GM18507 (cell line): ENCODE data around the gene SIRT4.
A peak's percentile ranks its signal among the peaks of the same experiment; 100 is the strongest.
"Not testable (repeated sequence)": the region's sequence is repeated elsewhere in the genome, so short reads cannot be mapped to it uniquely, and the experiment has no call there.

Experiments used
- DNase-seq: peaks from one replicate; pipeline ENCODE4 v3.0.0; 2011; ENCODE audit warnings: low read depth; ENCODE audit not compliant: insufficient read length; ENCODE audit errors: extremely low spot score
- FAIRE-seq: peaks from 2 replicates; lab custom pipeline; 2011; peaks lifted over from hg19 to GRCh38; lab: Jason Lieb, UNC

SIRT4 gene

DNA sequence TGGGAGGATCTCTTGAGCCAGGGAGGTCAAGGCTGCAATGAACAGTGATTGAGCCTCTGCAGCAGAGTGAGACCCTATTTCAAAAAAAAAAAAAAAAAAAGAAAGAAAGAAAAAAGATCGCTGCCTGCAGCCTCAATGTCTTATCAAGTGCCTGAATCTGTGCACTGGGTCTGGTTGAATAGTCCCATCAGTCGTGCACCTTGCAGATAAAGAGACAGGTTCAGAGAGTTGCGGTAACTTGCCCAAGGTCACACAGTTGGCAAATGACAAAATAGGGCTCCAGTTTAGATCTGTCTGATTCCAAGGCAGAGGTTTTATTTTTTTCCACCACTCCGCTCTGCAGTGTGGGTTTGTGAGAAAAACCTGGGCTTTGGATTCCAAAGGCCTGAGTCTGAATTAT, 26.1 kb downstream of the SIRT4 start:
- no peak for FAIRE-seq
- DNase-seq, result no peak

DNA sequence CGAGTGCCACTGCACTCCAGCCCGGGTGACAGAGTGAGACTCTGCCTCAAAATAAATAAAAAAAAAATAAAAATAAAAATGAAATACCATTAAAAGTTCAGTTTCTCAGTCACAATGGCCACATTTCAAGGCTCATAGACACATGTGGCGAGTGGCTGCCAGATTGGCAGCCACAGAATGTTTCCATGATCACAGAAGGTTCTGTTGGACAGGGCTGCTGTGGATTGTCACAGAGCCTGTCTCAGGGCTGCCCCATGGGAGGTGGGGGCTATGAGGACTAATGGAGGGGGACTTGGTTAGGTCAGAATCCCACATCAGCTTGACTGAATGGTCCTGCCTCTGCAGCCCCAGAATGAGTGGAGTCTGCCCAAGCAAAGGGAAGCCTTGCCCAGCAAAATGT, 29.3 kb downstream of the SIRT4 start:
- DNase-seq, result no peak
- FAIRE-seq, result no peak

DNA sequence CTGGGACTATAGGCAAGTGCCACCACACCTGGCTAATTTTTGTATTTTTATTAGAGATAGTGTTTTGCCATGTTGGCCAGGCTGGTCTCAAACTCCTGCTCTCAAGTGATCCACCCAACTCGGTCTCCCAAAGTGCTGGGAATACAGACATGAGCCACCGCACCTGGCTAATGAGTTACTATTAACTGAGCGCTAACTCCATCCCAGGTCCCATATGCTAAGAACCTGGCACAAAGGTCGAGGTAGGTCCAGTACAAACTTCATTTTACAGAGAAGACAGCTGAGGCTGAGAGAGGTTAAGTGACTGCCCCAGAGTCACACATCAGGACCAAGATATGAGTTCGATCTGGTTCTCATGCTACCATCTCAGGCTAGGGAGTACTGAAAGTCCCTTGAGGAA, 29.9 kb downstream of the SIRT4 start:
- FAIRE-seq, result no peak
- DNase-seq, result no peak

DNA sequence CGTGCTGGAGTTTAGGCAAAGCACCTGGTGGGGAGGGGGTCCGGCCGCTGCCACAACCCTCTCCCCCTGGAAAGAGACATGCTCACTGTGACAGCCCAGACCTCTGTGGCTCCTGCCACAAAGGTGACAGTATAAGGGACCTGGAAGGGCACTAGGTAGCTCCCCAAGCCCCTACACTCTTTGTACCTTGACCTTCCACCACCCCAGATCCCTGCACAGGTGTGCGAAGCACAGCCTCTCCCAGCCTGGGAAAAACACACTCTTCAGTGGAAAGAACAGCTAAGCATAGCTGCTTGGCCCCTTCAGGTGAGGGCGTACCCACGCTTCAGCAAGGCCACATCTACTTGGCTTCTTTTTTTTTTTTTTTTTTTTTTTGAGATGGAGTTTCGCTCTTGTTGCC, 30.4 kb downstream of the SIRT4 start:
- DNase-seq, result no peak

DNA sequence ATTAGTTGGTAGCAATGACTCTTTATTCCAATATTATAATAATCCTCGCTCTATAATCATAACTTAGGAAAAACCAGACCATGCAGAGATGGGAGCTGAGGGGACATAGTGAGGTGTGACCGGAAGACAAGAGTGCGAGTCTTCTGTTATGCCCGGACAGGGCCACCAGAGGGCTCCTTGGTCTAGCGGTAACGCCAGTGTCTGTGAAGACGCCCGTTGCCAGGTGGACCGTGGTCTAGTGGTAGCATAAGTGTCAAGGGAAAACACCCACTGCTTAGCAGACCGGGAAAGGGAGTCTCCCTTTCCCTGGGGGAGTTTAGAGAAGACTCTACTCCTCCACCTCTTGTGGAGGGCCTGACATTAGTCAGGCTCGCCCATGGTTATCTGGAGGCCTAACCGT, 33.3 kb downstream of the SIRT4 start:
- DNase-seq, result not testable (repeated sequence)
- peak; percentile 83 for FAIRE-seq

More for the DNA sequence above, 30.4 kb downstream of the SIRT4 start:
- FAIRE-seq, result no peak

DNA sequence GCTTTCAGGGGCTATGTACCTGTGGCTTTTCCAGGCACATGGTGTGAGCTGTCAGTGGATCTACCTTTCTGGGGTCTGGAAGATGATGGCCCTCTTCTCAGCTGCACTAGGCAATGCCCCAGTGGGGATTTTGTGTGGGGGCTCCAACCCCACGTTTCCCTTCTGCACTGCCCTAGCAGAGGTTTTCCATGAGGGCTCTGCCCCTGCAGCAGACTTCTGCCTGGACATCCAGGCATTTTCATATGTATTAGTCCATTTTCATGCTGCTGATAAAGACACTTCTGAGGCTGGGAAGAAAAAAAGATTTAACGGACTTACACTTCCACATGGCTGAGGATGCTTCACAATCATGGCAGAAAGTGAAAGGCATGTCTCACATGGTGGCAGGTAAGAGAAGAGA, 34.3 kb downstream of the SIRT4 start:
- FAIRE-seq, result not testable (repeated sequence)

DNA sequence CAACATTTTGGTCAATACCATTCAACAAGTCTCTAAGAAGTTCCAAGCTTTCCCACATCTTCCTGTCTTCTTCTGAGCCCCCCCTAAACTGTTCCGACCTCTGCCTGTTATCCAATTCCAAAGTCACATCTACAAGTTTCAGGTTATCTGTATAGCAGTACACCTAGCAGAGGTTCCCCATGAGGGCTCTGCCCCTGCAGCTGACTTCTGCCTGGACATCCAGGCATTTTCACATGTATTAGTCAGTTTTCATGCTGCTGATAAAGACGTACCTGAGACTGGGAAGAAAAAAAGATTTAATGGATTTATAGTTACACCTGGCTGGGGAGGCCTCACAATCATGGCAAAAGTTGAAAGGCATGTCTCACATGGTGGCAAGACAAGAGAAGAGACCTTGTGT, 35.6 kb downstream of the SIRT4 start:
- FAIRE-seq (no peak), DNase-seq (no peak)

More for the DNA sequence above, 34.3 kb downstream of the SIRT4 start:
- not testable (repeated sequence) for DNase-seq

DNA sequence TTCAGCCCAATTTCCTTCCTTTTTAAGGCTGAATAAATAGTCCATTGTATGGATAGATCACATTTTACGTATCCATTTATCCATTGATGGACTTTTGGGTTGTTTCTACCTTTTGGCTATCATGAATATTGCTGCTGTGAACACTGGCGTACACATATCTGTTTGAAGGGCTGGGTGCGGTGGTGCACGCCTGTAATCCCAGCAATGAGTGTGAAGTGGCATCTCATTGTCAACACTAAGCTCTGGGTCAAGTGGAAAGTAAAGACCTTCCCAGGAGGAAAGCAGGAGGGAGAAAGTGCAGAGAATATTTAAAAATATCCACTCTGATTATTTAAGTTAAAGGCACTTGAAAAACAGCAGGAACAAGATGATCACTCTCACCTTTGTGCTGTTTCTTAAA, 37.1 kb downstream of the SIRT4 start:
- no peak for DNase-seq
- no peak for FAIRE-seq

DNA sequence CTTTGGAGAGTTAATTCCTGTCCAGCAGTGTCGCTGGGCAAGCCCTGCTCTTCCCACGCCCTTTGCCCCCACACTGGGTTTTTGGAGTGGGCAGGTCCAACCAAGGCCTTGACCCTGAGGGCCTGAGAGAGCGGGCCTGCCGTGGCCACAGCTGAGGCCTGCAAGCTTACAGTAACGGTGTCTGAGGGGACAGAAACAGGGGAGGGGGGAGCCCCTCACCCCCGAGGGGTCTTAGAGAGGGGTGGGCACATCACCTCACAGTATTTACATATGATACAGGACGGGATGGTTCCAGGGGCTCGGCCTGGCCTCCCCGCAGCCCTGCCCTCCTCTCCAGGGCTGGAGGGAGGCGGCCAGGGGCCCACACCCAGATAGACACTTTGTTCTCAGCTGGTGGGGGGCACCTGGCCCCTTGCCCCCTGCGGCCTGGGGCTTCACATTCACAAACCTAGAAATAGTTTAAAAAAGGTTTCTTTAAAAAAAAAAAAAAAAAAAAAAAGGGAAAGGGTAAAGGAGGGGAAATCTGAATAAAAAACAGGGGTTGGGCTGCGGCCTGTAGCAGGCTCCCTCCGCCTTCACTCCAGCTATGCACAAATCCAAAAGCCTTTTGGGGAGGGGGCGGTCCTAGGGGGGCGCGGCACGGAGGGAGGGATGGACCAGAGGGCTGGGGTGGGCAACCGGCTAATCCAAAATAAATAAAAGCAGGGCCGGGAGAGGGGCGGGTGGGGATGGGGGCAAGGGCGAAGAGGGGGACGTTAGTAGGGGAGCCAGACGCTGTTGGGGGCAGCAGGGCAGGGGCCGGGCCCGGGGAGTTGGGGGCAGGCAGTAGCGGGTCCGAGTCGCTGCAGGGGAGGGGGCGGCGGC, 40.3 kb downstream of the SIRT4 start:
- FAIRE-seq, result no peak

DNA sequence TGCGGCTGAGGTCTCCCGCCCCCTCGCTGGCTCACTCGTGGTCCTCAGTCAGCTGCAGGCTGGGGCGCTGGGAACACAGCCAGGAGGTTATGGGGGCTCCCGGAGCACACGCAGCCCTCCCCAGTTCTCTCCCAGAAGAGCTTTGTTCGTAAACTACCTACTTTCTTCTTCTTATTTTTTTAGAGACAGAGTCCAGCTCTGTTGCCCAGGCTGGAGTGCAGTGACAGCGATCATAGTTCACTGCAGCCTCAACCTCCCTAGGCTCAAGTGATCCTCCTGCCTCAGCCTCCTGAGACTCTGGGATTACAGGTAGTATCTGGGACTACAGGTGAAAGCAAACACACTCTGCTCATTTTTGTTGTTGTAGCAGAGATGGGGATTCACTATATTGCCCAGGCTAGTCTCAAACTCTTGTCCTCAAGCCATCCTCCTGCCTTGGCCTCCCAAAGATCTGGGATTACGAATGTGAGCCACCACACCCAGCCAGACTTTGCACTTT, 41.0 kb downstream of the SIRT4 start:
- FAIRE-seq, result no peak
- DNase-seq, result no peak

More for the DNA sequence above, 40.3 kb downstream of the SIRT4 start:
- DNase-seq, result no peak

DNA sequence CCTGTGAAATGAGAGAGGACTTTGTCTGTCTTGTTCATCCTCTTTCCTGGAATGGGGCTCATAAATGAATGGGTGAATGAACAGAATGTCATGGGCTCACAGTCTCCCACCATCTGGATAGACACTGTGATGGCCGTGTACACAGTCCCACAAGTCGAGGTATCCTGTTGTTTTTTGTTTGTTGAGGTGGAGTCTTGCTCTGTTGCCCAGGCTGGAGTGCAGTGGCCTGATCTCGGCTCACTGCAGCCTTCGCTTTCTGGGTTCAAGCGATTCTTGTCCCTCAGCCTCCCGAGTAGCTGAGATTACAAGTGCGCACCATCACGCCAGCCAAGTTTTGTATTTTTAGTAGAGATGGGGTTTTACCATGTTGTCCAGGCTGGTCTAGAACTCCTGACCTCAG, 41.6 kb downstream of the SIRT4 start:
- DNase-seq (no peak), FAIRE-seq (no peak)

DNA sequence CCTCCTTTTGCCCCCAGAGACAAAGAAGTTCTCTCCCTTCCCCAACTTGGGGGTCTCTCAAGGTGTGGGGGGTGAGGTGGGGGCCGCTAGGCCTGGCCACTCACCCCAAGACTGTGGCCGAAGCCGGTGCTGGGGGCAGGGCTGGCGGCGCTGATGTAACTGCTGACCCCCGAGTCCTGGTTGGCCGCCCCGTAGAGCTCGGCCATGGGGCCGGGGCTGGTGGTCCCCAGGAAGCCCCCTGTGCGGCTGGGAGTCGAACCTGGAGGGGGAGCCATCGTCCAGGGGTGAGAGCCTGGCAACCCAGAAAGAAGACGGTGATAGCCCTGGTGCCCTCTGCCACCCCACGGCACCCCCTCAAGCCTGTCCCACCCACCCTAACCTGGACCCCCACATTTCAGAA, 43.9 kb downstream of the SIRT4 start:
- FAIRE-seq, result no peak
- no peak for DNase-seq

DNA sequence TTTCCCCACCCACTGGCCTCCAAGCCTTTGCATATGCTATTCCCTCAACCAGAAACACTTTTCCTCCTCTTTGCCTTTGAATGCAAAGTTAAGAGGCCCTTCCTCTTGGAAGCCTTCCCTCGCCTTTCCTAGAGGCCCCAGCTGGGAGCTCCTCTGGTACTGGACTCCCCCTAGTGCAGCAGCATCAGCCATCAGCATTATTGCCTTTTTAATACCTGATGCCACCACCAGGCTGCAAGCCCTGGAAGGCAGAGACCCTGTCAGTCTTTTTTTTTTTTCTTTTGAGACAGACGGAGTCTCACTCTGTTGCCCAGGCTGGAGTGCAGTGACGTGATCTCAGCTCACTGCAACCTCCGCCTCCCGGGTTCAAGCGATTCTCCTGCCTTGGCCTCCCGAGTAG, 44.6 kb downstream of the SIRT4 start:
- FAIRE-seq (no peak), DNase-seq (no peak)

DNA sequence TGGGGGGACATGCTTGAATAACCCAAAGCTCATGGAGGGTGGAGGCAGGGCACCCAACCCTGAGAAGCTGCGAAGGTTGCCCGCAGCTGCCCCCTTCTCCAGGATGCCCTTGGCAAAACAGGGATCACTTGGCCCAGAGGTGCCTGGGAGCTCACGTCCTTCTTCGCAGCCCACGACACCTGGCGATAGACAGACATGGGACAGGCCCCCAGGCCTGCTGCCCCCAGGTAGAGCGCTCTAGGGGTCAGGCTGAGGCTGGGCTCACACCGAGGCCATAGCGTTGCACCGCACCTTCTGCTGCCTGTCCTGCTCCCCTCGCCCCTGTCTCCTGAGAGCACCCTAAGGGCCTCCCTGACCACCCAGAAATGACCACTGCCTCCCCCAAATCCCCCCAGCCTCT, 45.6 kb downstream of the SIRT4 start:
- DNase-seq (no peak), FAIRE-seq (no peak)

DNA sequence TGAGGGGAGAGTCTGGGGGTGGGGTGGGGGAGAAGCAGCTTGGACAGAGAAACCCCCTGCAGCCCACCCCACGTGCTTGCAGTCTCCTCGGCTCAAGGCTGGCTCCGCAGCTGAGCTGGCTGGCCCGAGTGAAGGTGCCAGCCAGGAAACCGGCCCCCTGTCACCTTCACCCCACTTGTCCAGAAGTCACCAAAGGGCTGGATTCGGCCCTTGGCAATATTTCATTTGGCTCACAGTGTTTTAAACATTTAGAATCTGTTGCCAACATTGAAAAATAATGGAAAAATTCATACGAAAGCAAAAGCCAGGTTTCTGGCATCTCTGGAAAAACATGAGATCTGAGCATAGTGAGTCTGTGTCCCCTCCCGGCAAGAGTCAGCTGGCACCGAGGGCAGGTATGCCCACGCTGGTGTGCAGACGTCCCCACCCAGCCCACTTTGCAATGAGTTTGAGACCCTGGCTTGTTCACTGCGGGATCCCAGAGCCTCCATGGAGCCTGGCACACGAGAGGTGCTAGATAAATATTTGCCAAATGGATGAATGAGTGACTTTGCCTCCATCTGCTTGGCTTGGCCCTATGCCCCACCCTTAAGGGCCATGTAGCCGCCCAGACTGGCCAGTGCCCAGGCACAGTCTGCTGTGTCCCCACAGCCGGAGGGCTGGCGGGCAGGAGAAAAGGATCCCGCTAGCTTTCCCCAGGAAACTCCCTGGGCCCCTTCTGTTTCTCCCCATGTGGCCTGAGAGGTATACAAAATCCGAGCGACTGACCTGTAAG, 48.6 kb downstream of the SIRT4 start:
- FAIRE-seq, result no peak

DNA sequence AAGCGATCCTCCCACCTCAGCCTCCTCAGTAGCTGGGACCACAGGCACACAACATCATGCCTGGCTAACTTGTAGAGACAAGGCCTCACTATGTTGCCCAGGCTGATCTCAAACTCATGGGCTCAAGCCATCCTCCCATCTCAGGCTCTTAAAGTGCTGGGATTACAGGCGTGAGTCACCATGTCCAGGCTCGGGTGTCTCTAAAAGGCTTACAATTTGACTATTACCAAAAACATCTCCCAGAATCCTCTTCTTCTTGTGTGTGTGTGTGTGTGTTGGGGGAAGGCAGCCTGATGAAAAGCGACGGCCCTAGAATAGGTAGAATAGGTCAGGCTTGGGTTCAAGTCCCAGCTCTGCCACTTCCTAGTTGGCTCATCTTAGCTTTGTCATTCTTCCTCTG, 50.0 kb downstream of the SIRT4 start:
- FAIRE-seq (no peak), DNase-seq (no peak)

More for the DNA sequence above, 48.6 kb downstream of the SIRT4 start:
- DNase-seq, result no peak

DNA sequence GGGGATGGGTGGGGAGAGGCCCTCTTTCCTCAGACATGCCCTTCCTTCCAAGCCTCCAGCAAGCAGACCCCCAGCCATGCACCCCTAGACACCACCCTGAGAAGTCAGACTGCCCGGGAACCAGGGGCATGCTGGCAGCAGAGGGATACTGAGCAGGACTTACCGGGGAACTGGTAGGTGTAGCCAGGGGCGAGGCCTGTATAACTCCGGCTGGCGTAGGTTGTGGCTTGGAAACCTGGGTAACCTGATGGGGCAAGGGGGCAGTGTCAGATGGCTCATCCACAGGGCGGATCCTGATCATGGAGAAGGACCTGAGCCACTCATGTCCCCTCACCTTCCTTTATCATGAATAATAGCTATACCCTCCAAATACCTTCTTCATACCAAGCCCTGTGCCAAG, 51.0 kb downstream of the SIRT4 start:
- FAIRE-seq (no peak), DNase-seq (no peak)

DNA sequence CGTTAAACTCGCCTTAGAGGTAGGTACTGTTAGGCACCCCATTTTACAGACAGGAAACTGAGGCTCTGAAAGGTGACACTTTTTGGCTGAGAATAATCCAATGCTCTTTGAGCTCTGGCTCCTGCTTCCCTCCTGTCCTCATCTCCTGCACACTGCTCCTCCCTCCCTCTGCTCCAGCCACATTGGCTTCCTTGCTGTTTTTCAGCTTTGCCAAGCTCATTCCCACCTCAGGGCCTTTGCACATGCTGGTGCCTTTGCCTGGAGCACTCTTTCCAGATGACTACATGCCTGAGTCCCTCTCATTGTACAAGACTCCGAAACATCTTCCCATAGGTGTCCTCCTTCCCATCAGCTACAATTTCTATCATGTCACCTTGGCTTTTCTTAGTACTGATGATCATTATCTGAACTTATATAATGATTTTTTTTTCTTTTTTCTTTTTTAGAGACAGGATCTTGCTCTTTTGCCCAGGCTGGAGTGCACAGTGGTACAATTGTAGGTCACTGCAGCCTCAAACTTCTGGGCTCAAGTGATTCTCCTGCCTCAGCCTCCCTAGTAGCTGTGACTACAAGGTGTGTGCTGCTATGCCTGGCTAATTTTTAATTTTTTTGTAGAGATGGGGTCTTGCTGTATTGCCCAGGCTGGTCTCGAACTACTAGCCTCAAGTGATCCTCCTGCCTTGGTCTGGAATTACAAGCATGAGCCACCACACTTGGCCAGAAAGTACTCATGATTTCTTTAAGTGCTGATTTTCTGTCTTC, 51.6 kb downstream of the SIRT4 start:
- DNase-seq (no peak), FAIRE-seq (no peak)

DNA sequence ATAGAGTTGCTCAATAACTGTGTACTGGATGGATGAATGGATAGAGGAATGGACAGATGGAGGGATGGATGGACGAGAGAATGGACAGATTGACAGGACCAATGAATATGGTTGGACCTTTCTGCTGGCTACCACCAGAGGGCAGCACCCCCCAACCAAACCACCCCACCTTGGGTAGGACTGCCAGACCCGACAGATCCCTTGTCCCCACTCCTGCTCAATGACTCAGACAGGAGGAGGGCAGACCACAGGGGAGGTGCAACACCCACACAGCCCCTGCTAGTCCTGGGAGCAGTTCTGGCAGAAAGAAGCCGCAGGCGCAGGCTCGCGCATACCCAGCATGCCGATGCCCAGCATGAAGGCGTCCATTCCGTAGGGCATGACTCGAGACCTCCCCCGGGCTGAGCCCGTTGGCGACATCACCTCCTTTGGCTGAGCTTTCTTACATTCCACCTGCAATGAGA, 54.5 kb downstream of the SIRT4 start:
- FAIRE-seq (peak; percentile 92), DNase-seq (peak; percentile 72)

DNA sequence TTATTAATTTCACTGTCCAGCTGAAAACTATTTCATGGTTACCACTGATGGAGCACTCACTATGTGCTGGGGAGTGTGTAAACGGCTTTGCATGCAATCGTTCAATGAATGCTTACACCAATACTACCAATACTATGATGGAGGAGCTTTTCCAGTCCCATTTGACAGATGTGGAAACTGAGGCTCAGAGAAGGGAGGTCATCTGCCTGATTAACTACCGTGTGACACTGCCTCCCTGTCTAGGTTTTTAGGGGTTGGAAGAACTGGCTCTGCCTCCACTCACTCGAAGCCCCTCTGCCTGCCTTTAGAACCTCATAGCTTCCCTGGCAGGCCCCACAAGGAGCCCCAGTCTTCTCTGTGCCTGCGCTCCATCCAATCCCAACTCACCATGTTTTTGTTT, 55.0 kb downstream of the SIRT4 start:
- FAIRE-seq, result no peak
- DNase-seq, result no peak
